ENCODE results near the gene SLC16A11. TPM values are rescaled to one million over a fixed set of nuclear protein-coding genes. Genes with fewer than 3 reads are reported as not detected.
"Not testable (repeated sequence)": the region's sequence is repeated elsewhere in the genome, so short reads cannot be mapped to it uniquely, and the experiment has no call there.

SLC16A11 gene
- total RNA-seq (1 to 10 TPM; 1.2 to 2.5 TPM), polyA plus RNA-seq (ENCODE audit: insufficient read length in 6 of 6) (1 to 10 TPM in 4 of 6 donors, under 1 TPM in 2; 0.74 to 1.5 (median 1.1) TPM)
- long read RNA-seq, donor 1 = 0 reads
- long read RNA-seq, donor 2 = 0 reads
- long read RNA-seq, donor 3 = 0 reads
- long read RNA-seq, donor 4, partial matches to known transcripts = 0 of 2 reads
- long read RNA-seq, donor 4, other reads (novel, unspliced or antisense) = 2 of 2 reads
- long read RNA-seq, donor 5, partial matches to known transcripts = 0 of 1 reads
- long read RNA-seq, donor 5, other reads (novel, unspliced or antisense) = 0 of 1 reads
- long read RNA-seq, donor 6 = 0 reads
- long read RNA-seq, donor 7 = 0 reads
- long read RNA-seq, donor 8 = 0 reads
- long read RNA-seq, donor 9 = 0 reads
- long read RNA-seq, donor 10, partial matches to known transcripts = 1 of 1 reads
- long read RNA-seq, donor 10, other reads (novel, unspliced or antisense) = 0 of 1 reads
- long read RNA-seq, donor 11 = 0 reads
- long read RNA-seq, donor 12 = 0 reads

- TF ChIP-seq CTCF (IDR thresholded peaks at IDR 0.05) = no peak
- peaks cover 15 to 43% of the 10 kb centered on the region in 2 donors for H3K4me1 ChIP-seq
- peak in 2 of 4 donors; percentile 50 to 86 for DNase-seq
- peak within 1 kb of the TSS; percentile 13 to 63 for H3K27ac ChIP-seq
- H3K4me3 ChIP-seq = peak within 1 kb of the TSS; percentile 41 to 45
- H3K9me3 ChIP-seq = no peaks in the 10 kb centered on the region
- H3K27me3 ChIP-seq = peaks cover 18 to 63% of the 10 kb centered on the region in 2 donors
- H3K36me3 ChIP-seq = no peaks in the 10 kb centered on the region
- ATAC-seq = peak; percentile 29
- intact Hi-C loops (cut with DNase I) = loop anchor here (10.0 kb wide), 1 partner anchor 251 kb away; the partner anchor contains the start of gene YBX2 (in 2 of the 2)
Observed at GRCh38 chr17:7043497-7044198, at the start of gene SLC16A11. Gene SLC16A11, minus strand, starts transcription at chr17:7044092. Its CDS starts 579 bp downstream, at chr17:7043513.

- not testable (repeated sequence) for H3K4me3 ChIP-seq, H3K27ac ChIP-seq
Observed at GRCh38 chr17:7091311-7092005, 47.6 kb upstream of the SLC16A11 start.

GRCh38 chr17:7089570-7089969, 45.7 kb upstream of the SLC16A11 start:
- DNase-seq; H3K27ac ChIP-seq; H3K27me3 ChIP-seq; H3K36me3 ChIP-seq; ATAC-seq; H3K4me3 ChIP-seq; H3K4me1 ChIP-seq; H3K9me3 ChIP-seq; intact Hi-C loops (cut with DNase I): not testable (repeated sequence)

More at GRCh38 chr17:7091311-7092005, 47.6 kb upstream of the SLC16A11 start:
- peaks cover 0 to 25% of the 10 kb centered on the region in 2 donors for H3K4me1 ChIP-seq
- H3K9me3 ChIP-seq; ATAC-seq; DNase-seq; H3K36me3 ChIP-seq; H3K27me3 ChIP-seq; intact Hi-C loops (cut with DNase I): not testable (repeated sequence)

- H3K36me3 ChIP-seq; DNase-seq; H3K4me3 ChIP-seq; H3K27me3 ChIP-seq; intact Hi-C loops (cut with DNase I); ATAC-seq; H3K9me3 ChIP-seq; H3K4me1 ChIP-seq; H3K27ac ChIP-seq: not testable (repeated sequence)
Observed at GRCh38 chr17:7088442-7088841, 44.5 kb upstream of the SLC16A11 start.

GRCh38 chr17:7084088-7084487, 40.2 kb upstream of the SLC16A11 start:
- peaks cover 0 to 15% of the 10 kb centered on the region in 2 donors for H3K4me1 ChIP-seq
- intact Hi-C loops (cut with DNase I) = no loop called here
- no peak overlapping the region for H3K4me3 ChIP-seq
- H3K27ac ChIP-seq = no peak overlapping the region
- no peaks in the 10 kb centered on the region for H3K27me3 ChIP-seq
- peak; percentile 51 for ATAC-seq
- no peak for DNase-seq
- no peak for TF ChIP-seq CTCF (IDR thresholded peaks at IDR 0.05)
- H3K9me3 ChIP-seq = no peaks in the 10 kb centered on the region
- H3K36me3 ChIP-seq = no peaks in the 10 kb centered on the region

- Histone ChIP-seq H3K36me3 (no peaks in the 10 kb centered on the region), H3K9me3 (no peaks in the 10 kb centered on the region), H3K4me1 (peaks cover 0 to 15% of the 10 kb centered on the region in 2 donors), H3K27ac (no peak overlapping the region), H3K27me3 (no peaks in the 10 kb centered on the region), H3K4me3 (no peak overlapping the region)
- no peak for TF ChIP-seq CTCF (IDR thresholded peaks at IDR 0.05)
- intact Hi-C loops (cut with DNase I) = no loop called here
- DNase-seq (no peak), ATAC-seq (no peak)
Observed at GRCh38 chr17:7083592-7083991, 39.7 kb upstream of the SLC16A11 start.

All from left lung (tissue), 14 donors.